Gastroesophageal sphincter (tissue), 3 donors: Measurements from ENCODE around the gene CLEC4D.

Experiments
- CTCF ChIP-seq, 4 experiments: fragments of 200-600 bp in 2 of 4; fragments of 450-650 bp in 2 of 4; sonication (generic) in 1 of 4; IDR thresholded peaks; one replicate each; pipeline ENCODE4 v1.5.1; 2017 to 2019; ENCODE audit warnings: antibody characterized with exemption in 4 of 4, mild to moderate bottlenecking in 2 of 4, moderate library complexity in 2 of 4
- POLR2A ChIP-seq, 2 donors: fragments of 450-650 bp; IDR thresholded peaks; one replicate each; pipeline ENCODE4 v1.6.1; 2017; ENCODE audit warnings: antibody characterized with exemption in 2 of 2, mild to moderate bottlenecking in 2 of 2, moderate library complexity in 1 of 2

DNA sequence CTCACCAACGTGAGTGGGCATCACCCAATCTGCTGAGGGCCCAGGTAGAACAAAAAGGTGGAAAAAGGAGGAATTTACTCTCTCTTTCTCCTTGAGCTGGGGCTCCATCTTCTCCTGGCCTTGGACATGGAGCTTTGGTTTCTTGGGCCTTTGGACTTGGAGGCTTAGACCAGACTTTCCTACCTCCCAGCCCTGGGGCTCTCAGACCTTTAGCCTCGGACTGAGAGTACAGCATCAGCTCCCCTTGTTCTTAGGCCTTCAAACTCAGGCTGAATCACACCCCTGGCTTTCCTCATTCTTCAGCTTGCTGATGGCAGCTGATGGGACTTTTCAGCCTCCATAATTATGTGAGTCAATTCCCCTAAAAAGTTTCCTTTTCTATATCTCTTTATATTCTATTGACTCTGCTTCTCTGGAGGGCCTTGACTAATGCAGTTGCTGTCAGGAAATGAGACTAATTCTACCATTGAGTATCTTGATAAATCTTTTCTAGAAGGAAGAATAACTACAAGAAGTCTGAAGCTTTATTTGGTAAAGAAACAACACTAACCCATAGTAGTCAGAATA, 43.3 kb downstream of the CLEC4D start:
- no peak for TF ChIP-seq CTCF (IDR thresholded peaks at IDR 0.05)
- TF ChIP-seq POLR2A (IDR thresholded peaks at IDR 0.05), result no peak
